SU-DHL-6 (cell line): Measurements from ENCODE around the gene DFFB.

Source experiments
- EZH2phosphoT487 ChIP-seq: fragments of 200-600 bp; sonication (generic), shearing (Covaris generic); conservative IDR thresholded peaks from 2 replicates; pipeline ENCODE4 v1.6.1; 2018; ENCODE audit warnings: mild to moderate bottlenecking, antibody characterized with exemption, low read length, moderate library complexity, mixed read lengths
- TF ChIP-seq, protein P1 (sequence below): fragments of 200-600 bp; sonication (generic); IDR thresholded peaks from one replicate; pipeline ENCODE4 v1.5.1; 2017; ENCODE audit warnings: antibody characterized with exemption, mild to moderate bottlenecking, low read length, moderate library complexity; ENCODE audit not compliant: insufficient read depth, poor library complexity, severe bottlenecking

DNA sequence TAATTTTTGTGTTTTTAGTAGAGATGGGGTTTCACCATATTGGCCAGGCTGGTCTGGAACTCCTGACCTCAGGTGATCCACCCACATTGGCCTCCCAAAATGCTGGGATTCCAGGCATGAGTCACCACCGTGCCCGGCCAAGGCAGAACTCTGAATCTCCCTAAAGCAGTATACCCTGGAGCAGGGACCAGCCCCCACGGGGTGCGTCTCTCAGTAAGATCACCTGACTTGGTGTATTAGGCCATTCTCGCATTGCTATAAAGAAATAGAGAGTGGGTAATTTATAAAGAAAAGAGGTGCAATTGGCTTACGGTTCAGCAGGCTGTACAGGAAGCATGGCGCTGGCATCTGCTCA lies 14.2 kb downstream of the DFFB start:
- TF ChIP-seq, protein P1, sequence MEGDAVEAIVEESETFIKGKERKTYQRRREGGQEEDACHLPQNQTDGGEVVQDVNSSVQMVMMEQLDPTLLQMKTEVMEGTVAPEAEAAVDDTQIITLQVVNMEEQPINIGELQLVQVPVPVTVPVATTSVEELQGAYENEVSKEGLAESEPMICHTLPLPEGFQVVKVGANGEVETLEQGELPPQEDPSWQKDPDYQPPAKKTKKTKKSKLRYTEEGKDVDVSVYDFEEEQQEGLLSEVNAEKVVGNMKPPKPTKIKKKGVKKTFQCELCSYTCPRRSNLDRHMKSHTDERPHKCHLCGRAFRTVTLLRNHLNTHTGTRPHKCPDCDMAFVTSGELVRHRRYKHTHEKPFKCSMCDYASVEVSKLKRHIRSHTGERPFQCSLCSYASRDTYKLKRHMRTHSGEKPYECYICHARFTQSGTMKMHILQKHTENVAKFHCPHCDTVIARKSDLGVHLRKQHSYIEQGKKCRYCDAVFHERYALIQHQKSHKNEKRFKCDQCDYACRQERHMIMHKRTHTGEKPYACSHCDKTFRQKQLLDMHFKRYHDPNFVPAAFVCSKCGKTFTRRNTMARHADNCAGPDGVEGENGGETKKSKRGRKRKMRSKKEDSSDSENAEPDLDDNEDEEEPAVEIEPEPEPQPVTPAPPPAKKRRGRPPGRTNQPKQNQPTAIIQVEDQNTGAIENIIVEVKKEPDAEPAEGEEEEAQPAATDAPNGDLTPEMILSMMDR = no peak
- no peak for TF ChIP-seq EZH2phosphoT487
